Umbilical cord (tissue), 2 donors: ENCODE measurements around the gene GPRC5A. TPM values are rescaled to one million over a fixed set of nuclear protein-coding genes. Genes with fewer than 3 reads are reported as not detected.
"Not testable (repeated sequence)": the region's sequence is repeated elsewhere in the genome, so short reads cannot be mapped to it uniquely, and the experiment has no call there.

Experiments used
- DNase-seq: peaks from one replicate; pipeline ENCODE4 v3.0.0-alpha.2; 2015; ENCODE audit warnings: low spot score
- total RNA-seq: library from RNA; depleted of rRNA; stranded (reverse); fragments of >200 nt; gene quantifications from one replicate; pipeline ENCODE4 v1.2.3, GENCODE V29; 2014; ENCODE audit warnings: low replicate concordance; ENCODE audit not compliant: insufficient read depth

GPRC5A gene, protein sequence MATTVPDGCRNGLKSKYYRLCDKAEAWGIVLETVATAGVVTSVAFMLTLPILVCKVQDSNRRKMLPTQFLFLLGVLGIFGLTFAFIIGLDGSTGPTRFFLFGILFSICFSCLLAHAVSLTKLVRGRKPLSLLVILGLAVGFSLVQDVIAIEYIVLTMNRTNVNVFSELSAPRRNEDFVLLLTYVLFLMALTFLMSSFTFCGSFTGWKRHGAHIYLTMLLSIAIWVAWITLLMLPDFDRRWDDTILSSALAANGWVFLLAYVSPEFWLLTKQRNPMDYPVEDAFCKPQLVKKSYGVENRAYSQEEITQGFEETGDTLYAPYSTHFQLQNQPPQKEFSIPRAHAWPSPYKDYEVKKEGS
- 42.1 TPM for total RNA-seq

- peak; percentile 91 for DNase-seq
Measured at GRCh38 chr12:12891080-12891880, at the start of gene GPRC5A. GPRC5A (plus strand) TSS chr12:12891562; CDS start chr12:12908250, 16,688 bp downstream.

GRCh38 chr12:12845794-12846243 is 45.5 kb upstream of the GPRC5A start:
- DNase-seq: no peak

DNA sequence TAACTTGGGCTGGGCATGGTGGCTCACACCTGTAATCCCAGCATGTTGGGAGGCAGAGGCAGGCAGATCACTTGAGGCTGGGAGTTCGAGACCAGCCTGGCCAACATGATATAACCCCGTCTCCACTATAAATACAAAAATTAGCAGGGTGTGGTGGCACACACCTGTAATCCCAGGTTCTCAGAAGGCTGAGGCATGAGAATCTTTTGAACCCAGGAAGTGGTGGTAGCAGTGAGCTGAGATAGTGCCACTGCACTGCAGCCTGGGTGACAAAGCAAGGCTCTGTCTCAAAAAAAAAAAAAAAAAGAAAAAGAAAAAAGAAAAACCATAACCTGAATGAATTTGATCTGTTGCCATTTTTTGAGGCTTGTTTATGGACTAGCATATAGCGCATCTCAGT is 44.6 kb upstream of the GPRC5A start:
- DNase-seq: not testable (repeated sequence)

DNA sequence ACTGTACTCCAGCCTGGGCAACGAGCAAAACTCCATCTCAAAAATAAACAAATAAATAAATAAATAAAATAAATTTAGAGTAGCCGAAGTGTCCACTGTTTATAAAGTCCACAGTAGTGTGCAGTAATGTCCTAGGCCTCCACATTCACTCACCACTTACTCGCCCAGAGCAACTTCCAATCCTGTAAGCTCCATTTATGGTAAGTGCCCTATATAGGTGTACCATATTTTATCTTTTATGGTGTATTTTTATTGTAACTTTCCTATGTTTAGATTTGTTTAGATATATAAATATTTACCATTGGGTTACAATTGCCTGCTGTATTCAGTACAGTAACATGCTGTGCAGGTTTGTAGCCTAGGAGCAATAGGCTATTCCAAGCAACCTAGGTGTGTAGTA is 37.9 kb upstream of the GPRC5A start:
- no peak for DNase-seq

DNA sequence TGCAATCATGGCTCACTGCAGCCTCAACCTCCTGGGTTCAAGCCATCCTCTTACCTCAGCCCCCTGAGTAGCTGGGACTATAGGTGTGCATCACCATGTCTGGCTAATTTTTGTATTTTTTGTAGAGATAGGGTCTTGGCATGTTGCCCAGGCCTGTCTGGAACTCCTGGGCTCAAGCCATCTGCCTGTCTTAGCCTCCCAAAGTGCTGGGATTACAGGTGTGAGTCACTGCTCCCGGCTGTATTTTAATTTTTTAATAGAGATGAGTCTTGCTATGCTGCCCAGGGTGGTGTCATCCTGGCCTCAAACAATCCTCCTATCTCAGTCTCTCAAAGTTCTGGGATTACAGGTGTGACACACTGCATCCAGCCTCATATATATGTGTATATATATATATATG is 31.7 kb upstream of the GPRC5A start:
- no peak for DNase-seq

DNA sequence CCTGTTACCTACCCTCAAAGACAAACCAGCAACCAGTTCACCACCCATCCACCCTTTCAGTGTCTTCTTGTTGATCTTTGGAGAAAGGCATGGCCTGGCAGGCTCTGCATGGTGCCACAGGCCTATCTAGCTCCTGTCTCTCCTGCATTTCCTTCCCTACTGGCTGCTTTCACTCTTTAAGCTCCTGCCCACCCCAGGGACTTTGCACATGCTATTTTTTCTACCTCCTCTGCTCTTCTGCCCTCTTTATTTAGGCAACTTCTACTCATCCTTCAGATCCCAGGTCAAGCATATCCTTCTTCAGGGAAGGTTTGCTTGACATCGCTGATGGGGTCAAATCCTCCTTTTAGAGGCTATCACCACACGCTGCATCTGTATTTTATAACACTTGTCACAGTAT is 27.1 kb upstream of the GPRC5A start:
- no peak for DNase-seq

- DNase-seq: no peak
Measured at GRCh38 chr12:12868477-12869235, 22.7 kb upstream of the GPRC5A start.

- DNase-seq: no peak
Measured at GRCh38 chr12:12870465-12870864, 20.9 kb upstream of the GPRC5A start.

GRCh38 chr12:12871587-12872138 is 19.7 kb upstream of the GPRC5A start:
- no peak for DNase-seq

DNA sequence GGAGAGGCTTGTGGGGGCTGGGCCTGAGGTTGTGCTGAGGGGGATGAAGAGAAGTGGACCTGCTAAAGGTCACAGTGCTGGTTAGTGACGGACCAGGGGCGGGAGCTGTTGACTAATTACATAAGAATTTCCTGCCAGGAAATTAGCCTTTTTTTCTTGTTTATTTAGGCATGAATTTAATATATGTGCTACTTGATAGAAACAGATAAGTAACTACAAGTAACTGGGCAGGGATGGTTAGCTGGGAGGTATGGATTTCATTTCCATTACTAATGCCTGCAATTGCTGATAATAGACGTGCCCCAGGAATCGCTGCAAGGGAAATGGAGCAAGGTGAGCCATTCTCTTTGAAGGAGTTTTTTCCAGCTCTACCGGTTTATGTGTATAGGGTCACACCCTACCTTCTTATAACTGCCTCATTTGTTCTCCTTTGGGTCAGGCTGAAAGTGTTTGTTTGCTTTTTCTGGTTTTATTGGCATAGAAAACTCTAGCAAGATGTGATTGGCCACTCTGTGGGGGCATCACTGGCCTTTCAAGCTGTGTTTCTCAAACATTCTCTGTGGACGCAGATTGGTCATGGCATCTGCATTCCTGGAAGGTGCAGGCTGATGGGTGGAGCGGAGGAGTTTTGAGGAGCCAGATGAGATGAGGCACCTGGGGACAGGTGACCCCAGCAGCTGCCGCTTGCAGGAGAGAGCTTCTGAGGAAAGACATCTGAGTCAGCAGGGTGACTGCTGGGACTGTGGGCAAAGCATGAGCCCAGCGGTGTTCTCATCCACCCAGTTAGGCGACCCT is 19.0 kb upstream of the GPRC5A start:
- peak; percentile 57 for DNase-seq

DNA sequence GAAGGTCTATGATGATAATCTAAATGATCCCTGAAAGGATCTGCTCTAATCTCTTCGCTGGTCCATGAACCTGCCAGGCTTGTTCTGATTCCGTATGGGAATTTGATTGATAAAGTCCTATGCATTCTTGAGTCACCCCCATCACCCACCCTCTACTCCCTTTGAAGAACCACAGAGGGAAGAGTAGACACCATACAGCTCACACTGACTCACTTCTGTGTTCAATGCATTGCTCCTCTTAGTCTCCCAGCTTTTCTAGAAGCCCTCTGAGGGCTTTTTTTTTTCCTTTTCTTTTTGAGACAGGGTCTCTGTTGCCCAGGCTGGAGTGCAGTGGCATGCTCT is 18.5 kb upstream of the GPRC5A start:
- no peak for DNase-seq

GRCh38 chr12:12874029-12874428 is 17.3 kb upstream of the GPRC5A start:
- DNase-seq: no peak

GRCh38 chr12:12875301-12875700 is 16.1 kb upstream of the GPRC5A start:
- DNase-seq: not testable (repeated sequence)

GRCh38 chr12:12877153-12877768 is 14.1 kb upstream of the GPRC5A start:
- DNase-seq: no peak

- DNase-seq: no peak
Measured at GRCh38 chr12:12877781-12878455, 13.4 kb upstream of the GPRC5A start.

DNA sequence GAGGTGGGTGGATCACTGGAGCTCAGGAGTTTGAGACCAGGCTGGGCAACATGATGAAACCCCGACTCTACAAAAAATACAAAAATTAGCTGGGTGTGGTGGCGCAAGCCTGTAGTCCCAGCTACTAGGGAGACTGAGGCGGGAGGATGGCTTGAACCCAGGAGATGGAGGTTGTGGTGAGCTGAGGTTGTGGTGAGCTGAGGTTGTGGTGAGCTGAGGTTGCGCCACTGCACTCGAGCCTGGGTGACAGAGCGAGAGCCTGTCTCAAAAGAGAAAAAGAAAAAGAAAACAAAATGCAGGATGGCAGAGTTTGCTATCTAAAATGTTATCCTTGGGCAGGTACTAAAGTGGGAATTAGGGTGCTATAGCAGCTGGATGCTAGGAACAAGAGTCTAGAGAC is 10.8 kb upstream of the GPRC5A start:
- DNase-seq: no peak

DNA sequence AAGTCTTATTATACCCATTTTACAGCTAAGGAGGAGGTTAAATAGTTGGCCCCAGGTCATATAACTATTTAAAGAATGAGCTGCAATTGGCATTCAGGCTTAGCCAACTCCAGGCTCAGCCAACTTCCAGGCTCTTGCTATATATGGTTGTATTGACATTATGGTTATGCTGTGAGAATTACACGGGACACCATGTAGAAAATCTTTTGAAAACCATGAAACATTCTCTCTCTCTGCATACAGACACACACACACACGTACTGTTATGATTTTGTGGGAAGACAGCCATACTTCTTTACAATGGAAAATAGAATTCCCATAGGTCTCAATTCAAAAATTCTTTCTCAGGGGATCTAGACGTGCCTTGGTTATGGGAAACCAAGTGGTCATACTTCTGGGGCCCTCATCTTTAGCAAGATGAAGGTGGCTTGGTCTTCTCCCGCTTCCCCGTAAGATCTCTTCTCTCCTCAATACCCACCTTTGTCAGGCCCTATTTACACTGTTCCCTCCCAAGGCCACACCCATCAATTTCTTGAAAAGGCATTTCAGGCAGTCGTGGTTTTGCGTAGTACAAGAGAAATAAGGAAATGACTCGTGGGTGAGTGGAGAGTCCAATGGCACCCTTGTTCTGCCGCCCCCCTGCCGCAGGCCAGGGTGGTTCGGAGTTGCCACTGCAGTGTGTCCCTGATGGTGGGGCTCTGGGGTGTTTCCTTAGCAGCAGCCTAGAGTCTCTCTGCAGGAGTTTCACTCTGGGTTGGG is 10.0 kb upstream of the GPRC5A start:
- DNase-seq: no peak

DNA sequence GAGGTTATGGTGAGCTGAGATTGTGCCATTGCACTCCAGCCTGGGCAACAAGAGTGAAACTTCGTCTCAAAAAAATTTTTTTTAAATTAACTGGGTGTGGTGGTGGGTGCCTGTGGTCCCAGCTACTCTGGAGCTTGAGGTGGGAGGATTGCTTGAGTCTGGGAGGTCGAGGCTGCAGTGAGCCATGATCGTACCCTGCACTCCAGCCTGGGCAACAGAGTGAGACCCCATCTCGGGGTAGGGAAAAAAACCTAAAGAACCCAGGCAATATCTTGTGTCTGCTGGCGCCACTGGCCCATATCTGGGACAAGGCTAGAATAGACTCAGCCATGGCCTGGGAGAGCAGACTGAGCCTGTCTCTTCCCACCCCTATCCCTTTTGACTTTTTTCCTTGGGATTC is 9.1 kb upstream of the GPRC5A start:
- DNase-seq: no peak

DNA sequence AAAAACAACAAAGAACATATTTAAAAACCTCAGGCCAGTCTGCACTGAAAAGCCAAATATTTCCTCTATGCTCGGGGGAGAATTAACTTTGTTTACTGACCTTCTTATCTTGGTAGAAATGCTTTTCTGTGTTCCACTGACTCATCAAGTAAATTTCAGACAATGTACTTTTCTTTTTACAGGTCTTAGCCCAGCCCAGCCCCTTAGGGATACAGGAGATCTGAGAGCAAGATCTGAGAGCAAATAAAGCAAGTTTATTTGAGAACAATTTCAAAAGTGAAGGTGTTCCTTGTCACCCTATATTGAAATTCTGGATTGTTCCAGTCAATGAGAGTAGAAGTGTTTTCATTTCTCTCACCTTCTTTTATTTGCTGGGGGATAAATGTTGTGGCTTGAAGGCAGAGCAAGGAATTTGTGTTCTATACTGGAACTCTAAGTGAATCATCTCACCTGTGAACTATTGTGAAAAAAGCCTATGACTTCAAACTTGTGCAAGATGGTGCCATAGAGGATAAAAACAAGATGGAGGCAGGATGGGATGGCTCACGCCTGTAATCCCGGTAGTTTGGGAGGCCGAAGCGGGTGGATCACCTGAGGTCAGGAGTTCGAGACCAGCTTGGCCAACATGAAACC is 7.9 kb upstream of the GPRC5A start:
- DNase-seq: peak; percentile 36
